ENCODE data around the gene LHFPL5. TPM values are rescaled to one million over a fixed set of nuclear protein-coding genes. Genes with fewer than 3 reads are reported as not detected.

The LHFPL5 gene
- total RNA-seq (not detected), polyA plus RNA-seq (not detected)
- long read RNA-seq, donor 1: 0 reads
- long read RNA-seq, donor 2: 0 reads
- long read RNA-seq, donor 3: 0 reads
- long read RNA-seq, donor 4: 0 reads
- long read RNA-seq, donor 5, partial matches to known transcripts: 27 of 27 reads
- long read RNA-seq, donor 5, other reads (novel, unspliced or antisense): 0 of 27 reads

GRCh38 chr6:35804996-35805736 is at the start of gene LHFPL5:
Gene LHFPL5, plus strand, starts transcription at chr6:35805352. Its CDS starts 319 bp downstream, at chr6:35805671.
- no peaks in the 10 kb centered on the region for H3K36me3 ChIP-seq (ENCODE audit: control insufficient read depth in 4 of 4, insufficient read depth in 4 of 4, low read length in 4 of 4)
- H3K9me3 ChIP-seq (ENCODE audit: control insufficient read depth in 4 of 4, insufficient read depth in 3 of 4, low read length in 3 of 4): no peaks in the 10 kb centered on the region
- no peak within 1 kb of the TSS for H3K4me3 ChIP-seq
- ATAC-seq (ENCODE audit: insufficient read depth, low FRiP score): peak; percentile 77
- TF ChIP-seq CTCF (IDR thresholded peaks at IDR 0.05; ENCODE audit: control extremely low read depth, extremely low read depth): no peak
- H3K27ac ChIP-seq (ENCODE audit: low read depth in 1 of 2, low read length in 1 of 2): no peak within 1 kb of the TSS
- peaks cover 0 to 6% (median 0%) of the 10 kb centered on the region in 3 donors for H3K27me3 ChIP-seq (ENCODE audit: control insufficient read depth in 3 of 3, insufficient read depth in 3 of 3, low read length in 2 of 3)
- H3K4me1 ChIP-seq (ENCODE audit: control insufficient read depth in 5 of 5, insufficient read depth in 5 of 5, low read length in 5 of 5): no peaks in the 10 kb centered on the region
- 12 to 14% methylated on average over 39 to 40 of the region's 40 CpGs for WGBS, 2 donors
- DNase-seq: peak; percentile 57 to 60 (median 58)
- H3K9ac ChIP-seq (ENCODE audit: insufficient read depth in 1 of 2, low read length in 2 of 2): no peak within 1 kb of the TSS

- DNase-seq: peak in 2 of 3 donors; percentile 14 to 45
- WGBS, 2 donors: 46 to 57% methylated on average over 10 of the region's 10 CpGs
- TF ChIP-seq CTCF (IDR thresholded peaks at IDR 0.05; ENCODE audit: control extremely low read depth, extremely low read depth): no peak
These were observed 47.6 kb upstream of the LHFPL5 start for GRCh38 chr6:35757456-35758123.

DNA sequence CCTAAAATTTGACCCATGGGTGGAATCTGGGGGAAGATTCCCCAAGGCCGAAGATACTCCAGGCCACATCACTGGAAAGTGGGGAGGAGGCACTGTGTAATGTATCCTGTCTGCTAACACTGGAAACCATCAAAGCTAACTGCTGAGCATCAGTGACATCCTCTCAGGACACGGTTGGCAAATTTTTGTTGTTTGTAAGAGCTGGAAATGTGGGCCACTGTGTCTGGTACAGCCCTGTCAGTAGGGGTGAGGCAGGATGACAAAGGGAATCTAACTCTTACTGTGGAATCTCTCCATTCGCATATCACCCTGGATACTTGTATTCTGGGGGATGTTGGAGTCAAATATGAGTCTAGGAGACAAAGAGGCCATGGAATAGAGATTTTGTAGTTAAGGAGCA is 45.7 kb upstream of the LHFPL5 start:
- WGBS, 2 donors: 82 to 86% methylated on average over 3 of the region's 3 CpGs
- ATAC-seq (ENCODE audit: insufficient read depth, low FRiP score) (no peak), DNase-seq (no peak)
- no peaks in the 10 kb centered on the region for H3K9me3 ChIP-seq (ENCODE audit: control insufficient read depth in 4 of 4, insufficient read depth in 3 of 4, low read length in 3 of 4)
- H3K4me3 ChIP-seq: no peak overlapping the region
- no peak overlapping the region for H3K27ac ChIP-seq (ENCODE audit: low read depth in 1 of 2, low read length in 1 of 2)
- no peak overlapping the region for H3K9ac ChIP-seq (ENCODE audit: insufficient read depth in 1 of 2, low read length in 2 of 2)
- peaks cover 0 to 18% (median 13%) of the 10 kb centered on the region in 3 donors for H3K27me3 ChIP-seq (ENCODE audit: control insufficient read depth in 3 of 3, insufficient read depth in 3 of 3, low read length in 2 of 3)
- H3K36me3 ChIP-seq (ENCODE audit: control insufficient read depth in 4 of 4, insufficient read depth in 4 of 4, low read length in 4 of 4): no peaks in the 10 kb centered on the region
- peaks cover 0 to 4% (median 0%) of the 10 kb centered on the region in 5 donors for H3K4me1 ChIP-seq (ENCODE audit: control insufficient read depth in 5 of 5, insufficient read depth in 5 of 5, low read length in 5 of 5)
- no peak for TF ChIP-seq CTCF (IDR thresholded peaks at IDR 0.05; ENCODE audit: control extremely low read depth, extremely low read depth)

More at GRCh38 chr6:35757456-35758123, 47.6 kb upstream of the LHFPL5 start:
- no peak overlapping the region for H3K4me3 ChIP-seq
- no peaks in the 10 kb centered on the region for H3K9me3 ChIP-seq (ENCODE audit: control insufficient read depth in 4 of 4, insufficient read depth in 3 of 4, low read length in 3 of 4)
- peaks cover 0 to under 1% (median 0%) of the 10 kb centered on the region in 3 donors for H3K27me3 ChIP-seq (ENCODE audit: control insufficient read depth in 3 of 3, insufficient read depth in 3 of 3, low read length in 2 of 3)
- no peak overlapping the region for H3K9ac ChIP-seq (ENCODE audit: insufficient read depth in 1 of 2, low read length in 2 of 2)
- H3K36me3 ChIP-seq (ENCODE audit: control insufficient read depth in 4 of 4, insufficient read depth in 4 of 4, low read length in 4 of 4): no peaks in the 10 kb centered on the region
- peaks cover 0 to 5% (median 0%) of the 10 kb centered on the region in 5 donors for H3K4me1 ChIP-seq (ENCODE audit: control insufficient read depth in 5 of 5, insufficient read depth in 5 of 5, low read length in 5 of 5)
- no peak overlapping the region for H3K27ac ChIP-seq (ENCODE audit: low read depth in 1 of 2, low read length in 1 of 2)
- no peak for ATAC-seq (ENCODE audit: insufficient read depth, low FRiP score)

Data from lung (tissue), 16 donors.